CD4-positive, alpha-beta T cell (primary cell): Measurements from ENCODE around the gene PPM1F. TPM values are rescaled to one million over a fixed set of nuclear protein-coding genes. Genes with fewer than 3 reads are reported as not detected.

ENCODE experiments used
- ATAC-seq: fragments of 200-7000 bp; cut with Tn5 transposase; one replicate; pipeline ENCODE4 v1.10.0; 2022; ENCODE audit warnings: mild to moderate bottlenecking; ENCODE audit not compliant: poor library complexity
- CTCF ChIA-PET: fragments of 350-600 bp; sonication (Branson Sonifier 250); formaldehyde crosslinking; loops from one replicate; lab custom pipeline; 2021; ENCODE audit warnings: antibody characterized with exemption, inconsistent platforms; lab: Charles Lee
- POLR2A ChIA-PET: fragments of 350-600 bp; sonication (Branson Sonifier 250); formaldehyde crosslinking; loops from one replicate; lab custom pipeline; 2021; ENCODE audit warnings: antibody characterized with exemption, inconsistent platforms; lab: Charles Lee
- DNase-seq, 14 experiments: peaks; one replicate each; pipeline ENCODE4 v3.0.0-alpha.2; 2013 to 2020; ENCODE audit warnings: mixed read lengths in 2 of 14
- H3K27ac ChIP-seq, 2 donors: one replicate each; pipeline versions ENCODE4 v1.5.1 to v1.7.0; 2013; ENCODE audit warnings: low read length in 2 of 2, low read depth in 1 of 2, mild to moderate bottlenecking in 1 of 2
- H3K27me3 ChIP-seq, 2 experiments: 1 replicate in 1 of 2; 2 replicates in 1 of 2; pipeline versions ENCODE4 v1.6.1 to v1.7.0; 2013; ENCODE audit warnings: low read length in 2 of 2, control low read depth in 1 of 2, mild to moderate bottlenecking in 1 of 2, moderate library complexity in 1 of 2; ENCODE audit not compliant: insufficient read depth in 2 of 2, control insufficient read depth in 1 of 2
- H3K36me3 ChIP-seq: one replicate; pipeline ENCODE4 v1.6.1; 2013; ENCODE audit warnings: low read length, control low read depth; ENCODE audit not compliant: insufficient read depth
- H3K4me1 ChIP-seq: one replicate; pipeline ENCODE4 v1.6.1; 2013; ENCODE audit warnings: low read length, control low read depth; ENCODE audit not compliant: insufficient read depth
- H3K4me3 ChIP-seq: one replicate; pipeline ENCODE4 v1.5.1; 2013; ENCODE audit warnings: mild to moderate bottlenecking, low read length, moderate library complexity
- H3K9me3 ChIP-seq, 2 experiments: 1 replicate in 1 of 2; 2 replicates in 1 of 2; pipeline versions ENCODE4 v1.6.1 to v1.7.0; 2013; ENCODE audit warnings: low read length in 2 of 2, mild to moderate bottlenecking in 2 of 2, control low read depth in 1 of 2, moderate library complexity in 1 of 2; ENCODE audit not compliant: control insufficient read depth in 1 of 2, insufficient read depth in 1 of 2
- H3K27ac Mint-ChIP-seq: one replicate; pipeline ENCODE4 v1.8.0; 2020; ENCODE audit warnings: mixed read lengths
- H3K27me3 Mint-ChIP-seq: one replicate; pipeline ENCODE4 v1.8.0; 2021; ENCODE audit warnings: mixed read lengths
- H3K36me3 Mint-ChIP-seq: one replicate; pipeline ENCODE4 v1.8.0; 2021; ENCODE audit warnings: low read depth, mixed read lengths
- H3K4me1 Mint-ChIP-seq: one replicate; pipeline ENCODE4 v1.8.0; 2021; ENCODE audit warnings: low read depth, mixed read lengths
- H3K4me3 Mint-ChIP-seq: one replicate; pipeline ENCODE4 v1.8.0; 2020; ENCODE audit warnings: mild to moderate bottlenecking, mixed read lengths
- H3K9me3 Mint-ChIP-seq: one replicate; pipeline ENCODE4 v1.8.0; 2020; ENCODE audit warnings: mixed read lengths
- intact Hi-C, 2 experiments: fragments of 100-400 bp; cut with DNase I in 1 of 2; cut with micrococcal nuclease in 1 of 2; formaldehyde crosslinking; loops; one replicate each; pipeline versions ENCODE4 v1.15.1 to v1.9.0; 2023 to 2025; cut with DNase I, micrococcal nuclease
- total RNA-seq, 174 experiments: library from RNA in 2 of 174; stranded (reverse) in 2 of 174; gene quantifications; one replicate each; pipeline ENCODE4 v1.2.3 and lab custom pipeline; 2021 to 2026
- TF ChIP-seq, protein P1 (sequence below): fragments of 200-600 bp; IDR thresholded peaks from one replicate; pipeline ENCODE4 v1.8.0; 2022; ENCODE audit warnings: antibody characterized with exemption, mild to moderate bottlenecking

PPM1F gene
- total RNA-seq, 2 experiments from 2014 or later = 18.0 to 18.3 TPM

DNA sequence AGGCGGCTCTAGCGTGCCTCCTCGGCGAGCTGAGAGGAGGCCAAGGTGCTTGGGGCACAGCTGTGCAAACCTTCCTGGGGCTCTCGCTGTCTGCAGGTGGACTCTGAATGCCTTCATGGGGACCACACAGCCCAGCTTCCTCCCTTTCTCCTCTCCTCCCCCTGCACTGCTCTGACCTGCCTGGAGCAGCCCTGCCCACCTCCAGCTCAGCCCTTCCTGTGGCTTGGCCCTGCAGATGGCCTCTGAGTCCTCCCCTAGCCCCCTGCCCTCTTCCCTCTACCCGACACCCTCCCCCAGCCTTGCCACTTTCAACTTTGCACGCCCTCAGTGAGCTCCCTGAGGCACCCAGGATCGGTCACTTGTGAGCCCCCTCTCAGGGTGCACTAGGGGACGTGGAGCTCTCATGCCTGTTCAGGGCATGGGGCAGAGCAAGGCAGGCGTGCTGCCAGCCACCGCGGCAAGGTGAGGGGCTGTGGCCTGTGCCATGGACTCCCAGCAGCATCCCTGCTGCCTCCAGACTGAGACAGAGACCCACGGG, 31.4 kb downstream of the PPM1F start:
- no peak overlapping the region for H3K27ac ChIP-seq
- H3K4me3 Mint-ChIP-seq = no peak overlapping the region
- DNase-seq (no peak), ATAC-seq (no peak)
- no peaks in the 10 kb centered on the region for H3K4me1 ChIP-seq
- H3K27me3 Mint-ChIP-seq = no peaks in the 10 kb centered on the region
- ChIA-PET CTCF (no interaction called here), POLR2A (no interaction called here)
- no peaks in the 10 kb centered on the region for H3K4me1 Mint-ChIP-seq
- H3K27ac Mint-ChIP-seq = no peak overlapping the region
- H3K36me3 ChIP-seq = peaks cover 2% of the 10 kb centered on the region
- peaks cover under 1% of the 10 kb centered on the region for H3K36me3 Mint-ChIP-seq
- H3K9me3 ChIP-seq = no peaks in the 10 kb centered on the region
- no peaks in the 10 kb centered on the region for H3K9me3 Mint-ChIP-seq
- H3K4me3 ChIP-seq = no peak overlapping the region
- intact Hi-C loops = no loop called here
- no peaks in the 10 kb centered on the region for H3K27me3 ChIP-seq
- TF ChIP-seq, protein P1, sequence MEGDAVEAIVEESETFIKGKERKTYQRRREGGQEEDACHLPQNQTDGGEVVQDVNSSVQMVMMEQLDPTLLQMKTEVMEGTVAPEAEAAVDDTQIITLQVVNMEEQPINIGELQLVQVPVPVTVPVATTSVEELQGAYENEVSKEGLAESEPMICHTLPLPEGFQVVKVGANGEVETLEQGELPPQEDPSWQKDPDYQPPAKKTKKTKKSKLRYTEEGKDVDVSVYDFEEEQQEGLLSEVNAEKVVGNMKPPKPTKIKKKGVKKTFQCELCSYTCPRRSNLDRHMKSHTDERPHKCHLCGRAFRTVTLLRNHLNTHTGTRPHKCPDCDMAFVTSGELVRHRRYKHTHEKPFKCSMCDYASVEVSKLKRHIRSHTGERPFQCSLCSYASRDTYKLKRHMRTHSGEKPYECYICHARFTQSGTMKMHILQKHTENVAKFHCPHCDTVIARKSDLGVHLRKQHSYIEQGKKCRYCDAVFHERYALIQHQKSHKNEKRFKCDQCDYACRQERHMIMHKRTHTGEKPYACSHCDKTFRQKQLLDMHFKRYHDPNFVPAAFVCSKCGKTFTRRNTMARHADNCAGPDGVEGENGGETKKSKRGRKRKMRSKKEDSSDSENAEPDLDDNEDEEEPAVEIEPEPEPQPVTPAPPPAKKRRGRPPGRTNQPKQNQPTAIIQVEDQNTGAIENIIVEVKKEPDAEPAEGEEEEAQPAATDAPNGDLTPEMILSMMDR = no peak

DNA sequence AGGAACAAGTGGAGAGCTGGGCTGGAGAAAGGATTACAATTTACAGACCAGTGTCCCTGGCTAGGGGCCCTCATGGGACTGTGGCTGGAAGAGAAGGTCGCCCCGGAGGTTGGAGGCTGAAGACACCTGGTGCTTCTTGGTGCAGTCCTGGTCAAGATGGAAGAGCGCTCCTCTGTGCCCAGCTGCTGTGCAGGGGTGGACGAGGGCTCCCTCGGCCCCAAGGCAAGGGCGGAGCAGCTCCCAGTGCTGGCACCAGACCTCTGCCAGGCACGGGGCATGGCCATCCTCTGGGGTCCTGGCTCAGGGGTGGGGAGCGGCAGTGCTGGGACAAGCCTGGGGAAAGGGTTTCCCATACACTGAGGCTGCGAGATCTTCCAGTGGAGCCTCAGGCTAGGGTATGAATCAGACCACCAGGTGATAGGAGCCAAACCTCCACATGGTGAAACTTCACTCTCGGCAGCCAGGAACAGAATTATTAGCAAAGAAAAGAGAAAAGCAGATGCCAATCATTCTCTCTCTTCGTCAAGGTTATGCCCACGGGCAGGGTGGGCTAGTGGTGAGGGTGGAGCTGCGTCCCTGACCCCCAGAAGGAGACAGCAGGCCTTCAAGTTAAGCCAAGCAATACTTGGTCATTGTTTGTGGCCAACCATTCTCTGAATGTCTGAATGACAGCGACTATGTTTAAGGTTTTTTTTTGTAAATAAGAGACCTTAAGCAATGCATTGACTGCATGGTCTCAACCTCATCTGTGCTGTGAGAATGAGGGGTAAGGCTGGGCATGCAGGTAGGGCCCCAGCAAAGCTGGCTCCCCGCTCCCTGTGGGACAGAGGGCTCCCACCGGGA, 32.1 kb downstream of the PPM1F start:
- Histone ChIP-seq H3K9me3 (no peaks in the 10 kb centered on the region), H3K27ac (no peak overlapping the region), H3K4me1 (no peaks in the 10 kb centered on the region), H3K4me3 (no peak overlapping the region), H3K27me3 (no peaks in the 10 kb centered on the region), H3K36me3 (peaks cover 2% of the 10 kb centered on the region)
- Mint-ChIP-seq H3K4me1 (no peaks in the 10 kb centered on the region), H3K27ac (no peak overlapping the region), H3K27me3 (no peaks in the 10 kb centered on the region), H3K4me3 (no peak overlapping the region), H3K36me3 (no peaks in the 10 kb centered on the region), H3K9me3 (no peaks in the 10 kb centered on the region)
- intact Hi-C loops = no loop called here
- DNase-seq (no peak), ATAC-seq (no peak)
- ChIA-PET POLR2A (no interaction called here), CTCF (no interaction called here)
- TF ChIP-seq, protein P1 = no peak

DNA sequence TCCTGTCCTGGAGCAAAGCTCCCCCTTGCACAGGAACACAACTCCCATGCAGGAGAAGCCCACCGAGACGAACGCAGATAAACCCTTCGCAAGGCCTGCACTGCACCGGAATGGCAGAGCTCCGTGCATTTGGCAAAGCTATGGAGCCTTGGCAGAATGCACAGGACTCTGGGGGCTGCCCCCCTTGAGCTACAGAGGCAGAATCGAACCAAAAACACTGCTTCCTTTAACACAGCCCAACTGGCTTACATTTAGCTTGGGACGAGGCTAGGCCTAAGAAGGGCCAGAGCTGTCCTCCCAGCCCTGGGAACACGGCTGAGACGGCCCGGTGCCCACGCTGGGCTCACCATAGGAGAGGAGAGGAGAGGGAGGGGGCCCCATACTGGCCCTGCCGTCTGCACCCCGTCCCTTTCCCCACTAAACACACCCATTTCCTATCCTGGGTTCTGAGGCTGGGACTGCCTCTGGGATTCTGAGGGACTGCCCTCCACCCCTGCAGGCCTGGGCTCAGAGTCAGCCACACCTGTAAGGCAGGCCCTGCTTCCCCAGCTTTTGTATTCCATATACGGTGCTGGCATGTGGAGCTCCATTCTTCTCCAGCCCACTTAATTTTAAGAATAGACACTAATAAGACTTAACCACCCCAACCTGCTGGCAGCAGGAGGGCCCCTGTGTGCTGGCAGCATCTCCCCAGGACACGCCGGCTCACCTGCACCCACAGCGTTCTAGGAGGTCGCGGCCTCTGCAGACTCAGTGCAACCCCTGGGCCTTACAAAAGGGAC, 32.9 kb downstream of the PPM1F start:
- intact Hi-C loops = no loop called here
- H3K9me3 Mint-ChIP-seq = no peaks in the 10 kb centered on the region
- H3K36me3 Mint-ChIP-seq = no peaks in the 10 kb centered on the region
- Histone ChIP-seq H3K27me3 (no peaks in the 10 kb centered on the region), H3K9me3 (no peaks in the 10 kb centered on the region), H3K4me3 (no peak overlapping the region), H3K36me3 (peaks cover 2% of the 10 kb centered on the region), H3K4me1 (no peaks in the 10 kb centered on the region), H3K27ac (no peak overlapping the region)
- H3K27me3 Mint-ChIP-seq = no peaks in the 10 kb centered on the region
- no peak overlapping the region for H3K4me3 Mint-ChIP-seq
- ATAC-seq = no peak
- H3K4me1 Mint-ChIP-seq = no peaks in the 10 kb centered on the region
- DNase-seq = no peak
- TF ChIP-seq, protein P1 = no peak
- POLR2A ChIA-PET = no interaction called here
- CTCF ChIA-PET = no interaction called here
- no peak overlapping the region for H3K27ac Mint-ChIP-seq
